RPMI8226 (cell line): ENCODE data around the gene ABTB2.
"Not testable (repeated sequence)": the region's sequence is repeated elsewhere in the genome, so short reads cannot be mapped to it uniquely, and the experiment has no call there.

ENCODE experiments used
- DNase-seq: peaks from one replicate; pipeline ENCODE4 v3.0.0-alpha.2; 2015

The ABTB2 gene

DNA sequence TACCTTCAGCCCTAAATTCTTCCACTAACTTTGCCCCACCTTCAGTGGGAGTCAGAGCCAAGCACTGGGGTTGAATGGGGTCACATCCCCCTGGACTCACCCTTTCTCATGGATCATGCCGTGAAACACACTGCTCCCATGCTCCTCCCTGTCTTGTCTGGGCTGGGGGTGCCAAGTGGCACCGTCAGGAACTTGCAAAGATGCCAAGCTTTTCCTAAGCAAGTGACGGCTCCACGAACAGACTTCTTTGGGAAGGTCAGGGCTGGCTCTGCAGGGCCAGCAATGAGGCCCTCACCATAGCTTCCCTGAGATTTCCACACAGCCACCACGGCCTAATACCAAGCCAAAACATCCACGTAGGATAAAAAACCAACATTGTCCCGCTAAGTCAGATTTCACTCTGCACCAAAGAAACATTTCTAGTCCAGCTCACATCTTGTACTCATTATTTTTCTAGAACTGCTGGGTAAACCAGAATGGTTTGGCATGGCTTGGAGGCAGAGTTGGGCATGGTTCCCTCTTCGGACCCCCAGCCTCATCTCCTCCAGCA, 175.9 kb downstream of the ABTB2 start:
- DNase-seq: no peak

DNA sequence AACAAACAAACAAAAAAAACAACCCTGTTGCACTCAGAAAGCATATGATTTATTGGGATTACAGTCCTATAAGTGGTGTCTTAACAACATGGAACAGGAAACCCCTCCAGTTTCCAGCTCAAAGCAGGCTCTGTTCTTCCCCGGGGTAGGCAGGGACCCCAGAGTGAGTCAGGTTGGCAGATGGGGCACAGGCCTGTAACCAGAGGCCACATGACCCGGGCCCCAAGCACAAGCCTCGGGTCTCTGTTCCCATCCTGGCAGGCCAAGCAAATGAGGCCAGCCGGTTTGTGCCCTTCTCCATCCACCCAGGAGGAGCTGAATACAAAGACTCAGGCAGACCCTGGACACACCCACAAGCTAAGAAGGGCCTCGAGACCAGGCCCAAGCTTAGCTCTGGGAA, 176.6 kb downstream of the ABTB2 start:
- no peak for DNase-seq

DNA sequence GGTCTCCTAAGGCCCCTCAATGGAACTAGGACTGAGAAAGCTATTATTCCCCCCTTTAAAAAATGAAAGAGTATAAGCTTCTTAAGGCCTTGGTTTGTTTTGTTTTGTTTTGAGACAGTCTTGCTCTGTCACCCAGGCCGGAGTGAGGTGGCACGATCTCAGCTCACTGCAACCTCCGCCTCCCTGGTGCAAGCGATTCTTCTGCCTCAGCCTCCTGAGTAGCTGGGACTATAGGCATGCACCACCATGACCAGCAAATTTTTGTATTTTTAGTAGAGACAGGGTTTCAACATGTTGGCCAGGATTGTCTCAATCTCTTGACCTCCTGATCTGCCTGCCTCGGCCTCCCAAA, 177.0 kb downstream of the ABTB2 start:
- DNase-seq: not testable (repeated sequence)

DNA sequence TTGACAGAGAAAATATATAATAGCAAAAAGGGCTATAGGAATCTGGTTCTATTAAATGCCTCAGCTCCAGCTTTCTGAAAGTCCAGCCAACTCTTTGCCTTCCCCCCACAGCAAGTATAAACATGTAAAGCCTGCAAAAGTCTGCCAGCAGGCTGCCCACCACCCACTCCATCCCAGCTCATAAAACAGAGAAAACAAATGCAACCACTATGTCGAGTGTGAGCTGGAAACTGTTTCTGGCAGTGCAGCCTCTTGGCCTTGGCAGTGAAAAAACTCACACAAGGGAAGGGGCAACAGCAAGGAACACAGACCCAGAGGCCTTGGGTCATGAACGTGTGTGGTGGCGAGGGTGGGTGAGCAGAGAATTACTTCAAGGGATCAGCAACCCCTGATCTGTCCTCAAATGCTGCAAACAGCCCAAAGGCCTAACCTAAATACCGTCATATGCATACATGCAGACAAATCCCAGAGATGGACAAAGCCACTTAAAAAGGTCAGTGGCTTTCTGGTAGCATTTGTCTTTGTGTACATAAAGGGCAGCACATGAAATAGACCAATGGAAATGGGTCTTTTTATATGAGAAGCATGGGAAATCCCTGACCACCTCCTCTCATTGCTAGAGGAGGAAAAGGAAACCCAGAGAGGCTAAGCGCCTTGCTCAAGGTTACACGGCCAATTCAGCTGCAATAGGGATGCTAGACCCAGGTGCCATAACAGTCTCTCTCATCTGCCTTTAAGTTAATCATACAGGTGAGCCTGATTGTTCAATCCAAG, 177.6 kb downstream of the ABTB2 start:
- DNase-seq: no peak

DNA sequence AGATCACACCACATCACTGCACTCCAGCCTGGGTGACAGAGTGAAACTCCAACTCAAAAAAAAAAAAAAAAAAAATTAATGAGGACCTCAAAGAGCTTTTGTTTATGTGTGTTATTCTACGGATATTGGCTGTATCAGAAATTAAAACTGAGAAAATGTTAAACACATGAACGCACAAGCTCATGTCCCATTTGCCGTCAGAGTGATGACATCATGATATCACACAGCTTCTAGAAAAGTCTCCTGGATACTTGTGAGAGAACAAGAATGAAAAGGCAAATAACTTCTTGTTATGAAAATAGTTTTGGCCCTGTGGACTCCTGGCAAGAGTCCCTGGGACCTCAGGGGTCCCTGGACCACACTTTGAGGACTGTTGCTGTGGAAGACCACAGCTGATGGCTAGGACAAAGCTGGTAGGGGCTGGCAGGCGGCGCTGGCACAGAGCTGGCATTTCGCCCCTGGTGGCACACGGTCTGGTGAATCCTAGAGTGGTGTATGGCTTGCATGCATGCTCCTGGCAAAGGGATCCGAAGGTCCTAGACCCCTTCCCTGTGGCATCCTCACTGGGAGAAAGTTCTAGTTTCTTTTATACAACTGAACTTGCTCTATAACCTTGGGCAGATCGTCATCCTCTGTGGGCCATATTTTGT, 178.7 kb downstream of the ABTB2 start:
- no peak for DNase-seq

DNA sequence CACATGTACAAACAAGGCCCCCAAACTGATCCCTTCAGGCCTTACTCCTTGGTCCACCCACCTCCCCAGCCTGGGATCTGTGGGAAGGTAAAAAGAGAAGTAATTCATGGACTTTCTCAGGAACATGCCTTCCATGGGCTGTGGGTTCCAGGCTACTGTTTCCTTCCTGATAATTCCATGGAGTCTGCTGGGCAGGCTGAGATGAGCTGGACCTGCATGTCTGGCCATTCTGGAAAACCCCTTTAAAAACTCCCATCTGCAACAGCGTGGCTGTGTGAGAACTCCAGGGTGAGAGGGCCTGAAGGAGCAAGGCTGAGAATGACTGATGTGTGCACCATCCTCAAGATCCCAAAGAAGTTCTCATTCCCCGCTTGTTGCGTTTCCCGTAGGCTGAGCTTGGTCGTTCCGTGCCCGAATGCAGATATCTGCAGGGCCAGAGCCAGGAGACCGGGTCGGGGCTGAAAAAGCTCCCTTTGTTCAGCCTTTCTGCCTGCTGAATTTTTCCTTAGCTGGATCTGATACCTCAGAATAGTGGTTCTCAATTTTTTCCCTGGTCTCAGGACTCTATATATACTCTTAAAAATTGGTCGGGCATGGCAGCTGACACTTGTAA, 179.5 kb downstream of the ABTB2 start:
- no peak for DNase-seq

DNA sequence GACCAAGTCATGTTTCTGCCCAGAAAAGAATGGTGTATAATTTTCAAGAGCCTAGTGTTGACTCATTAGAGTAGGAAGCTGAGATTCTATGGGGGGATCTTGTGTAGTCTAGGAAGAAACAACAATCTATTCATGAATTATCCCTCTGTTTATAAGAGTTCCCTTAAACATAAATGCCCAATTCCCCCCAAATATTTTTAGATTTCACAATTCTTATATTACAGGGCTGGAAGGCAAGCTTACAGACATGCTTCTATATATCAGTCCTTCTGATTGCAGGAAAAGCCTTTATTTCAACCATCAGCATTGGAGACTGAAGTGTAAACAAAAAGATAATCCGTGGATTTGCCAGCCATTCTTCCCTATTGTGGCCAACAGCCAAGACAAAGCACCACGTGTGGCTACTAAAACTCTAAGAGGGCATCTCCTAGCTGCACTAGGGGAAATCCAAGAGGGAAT, 181.0 kb downstream of the ABTB2 start:
- DNase-seq: no peak

DNA sequence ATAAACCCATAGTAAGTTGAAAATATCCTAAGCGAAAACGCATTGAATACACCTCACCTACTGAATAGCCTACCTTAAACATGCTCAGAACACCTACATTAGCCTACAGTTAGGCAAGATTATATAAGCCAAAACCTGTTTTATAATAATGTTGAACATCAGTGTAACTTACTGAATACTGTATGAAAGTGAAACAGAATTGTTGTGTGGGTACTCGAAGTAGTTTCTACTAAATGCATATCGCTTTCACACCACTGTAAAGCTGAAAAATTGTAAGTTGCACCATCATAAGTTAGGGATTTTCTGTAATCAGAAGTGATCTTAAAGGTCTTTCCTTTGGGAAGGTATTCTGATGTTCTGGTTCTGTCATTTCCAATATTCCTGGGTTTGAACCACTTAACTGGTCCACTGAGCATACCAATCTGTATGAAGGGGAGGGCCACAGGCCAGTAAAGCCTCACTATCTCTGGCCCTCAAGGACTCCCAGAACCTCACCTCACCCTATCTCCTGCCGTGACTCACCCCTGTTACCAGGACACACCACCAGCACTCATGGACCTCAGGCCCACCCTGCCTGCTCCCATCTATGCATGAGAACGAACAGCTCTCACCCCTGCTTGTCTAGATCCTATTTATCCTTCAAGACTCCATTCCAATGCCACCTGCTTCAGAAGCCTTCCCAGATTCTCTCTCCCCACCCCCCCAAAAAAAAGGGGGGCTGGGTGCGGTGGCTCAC, 182.4 kb downstream of the ABTB2 start:
- DNase-seq: no peak

DNA sequence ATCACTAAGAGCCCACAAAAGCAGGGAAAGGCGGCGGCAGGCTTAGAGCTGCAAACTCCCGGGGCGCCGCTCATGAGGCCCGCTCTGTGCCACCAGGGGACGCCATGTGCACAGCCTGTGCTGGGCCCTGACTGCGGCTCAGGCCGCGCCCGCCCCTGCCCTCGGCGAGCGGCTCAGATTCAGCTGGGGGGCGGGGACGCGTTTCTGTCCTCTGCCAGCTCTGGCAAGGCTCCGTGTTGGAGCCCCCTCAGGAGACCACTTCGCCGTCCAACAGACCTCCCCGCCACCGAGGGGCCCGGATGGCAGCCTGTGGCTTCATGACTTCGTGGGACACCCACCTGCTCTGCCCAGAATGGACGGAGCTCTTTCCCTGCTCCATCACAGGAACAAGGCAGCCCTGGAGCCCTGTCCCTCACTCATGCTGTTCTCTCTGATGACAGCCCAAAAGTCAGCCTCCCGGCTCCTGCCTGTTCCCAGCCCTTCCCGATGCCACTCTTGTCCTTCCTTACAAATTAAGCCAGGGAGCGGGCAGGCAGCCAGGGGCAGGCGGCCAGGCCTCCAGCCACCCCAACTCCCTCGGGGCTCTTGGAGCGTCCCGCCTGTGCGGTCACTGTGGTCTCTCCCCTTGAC, 183.3 kb downstream of the ABTB2 start:
- peak; percentile 71 for DNase-seq

DNA sequence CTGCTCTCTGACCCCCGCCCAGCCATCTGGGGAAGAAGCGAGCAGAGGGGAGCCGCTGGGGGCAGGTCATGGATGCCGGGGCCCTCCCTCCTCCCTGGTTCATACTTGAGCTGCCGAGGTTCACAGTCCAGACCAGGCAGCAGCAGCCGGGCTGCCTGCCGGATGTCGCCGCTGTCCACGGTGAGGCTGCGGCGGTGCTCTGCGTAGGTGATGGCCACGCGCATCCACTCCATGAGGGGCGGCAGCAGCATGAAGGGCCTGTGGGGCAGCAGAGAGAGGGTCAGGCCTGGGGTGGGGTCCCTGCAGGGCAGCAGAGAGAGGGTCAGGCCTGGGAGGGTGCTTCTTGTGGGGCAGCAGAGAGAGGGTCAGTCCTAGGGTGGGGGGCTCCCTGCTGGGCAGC, 184.8 kb downstream of the ABTB2 start:
- no peak for DNase-seq

DNA sequence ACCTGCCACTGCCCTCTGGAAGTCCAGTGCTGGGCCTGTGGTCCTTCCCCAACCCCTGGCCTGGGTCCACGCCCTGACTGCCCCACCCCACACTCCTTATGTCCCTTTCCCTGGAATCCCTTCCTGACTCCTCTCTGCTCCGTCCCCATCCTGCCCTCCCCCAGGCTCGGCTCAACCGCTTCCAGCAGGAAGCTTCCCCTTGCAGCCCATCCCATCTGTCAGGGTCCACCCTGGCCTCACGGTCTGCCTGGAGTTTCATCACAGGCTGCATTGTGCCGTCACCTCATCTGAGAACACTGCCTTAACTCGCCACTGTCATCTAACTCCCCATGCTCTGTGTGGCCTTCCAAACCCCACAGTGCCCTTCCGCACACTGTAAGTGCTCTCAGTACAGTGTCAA, 188.1 kb downstream of the ABTB2 start:
- DNase-seq: no peak

DNA sequence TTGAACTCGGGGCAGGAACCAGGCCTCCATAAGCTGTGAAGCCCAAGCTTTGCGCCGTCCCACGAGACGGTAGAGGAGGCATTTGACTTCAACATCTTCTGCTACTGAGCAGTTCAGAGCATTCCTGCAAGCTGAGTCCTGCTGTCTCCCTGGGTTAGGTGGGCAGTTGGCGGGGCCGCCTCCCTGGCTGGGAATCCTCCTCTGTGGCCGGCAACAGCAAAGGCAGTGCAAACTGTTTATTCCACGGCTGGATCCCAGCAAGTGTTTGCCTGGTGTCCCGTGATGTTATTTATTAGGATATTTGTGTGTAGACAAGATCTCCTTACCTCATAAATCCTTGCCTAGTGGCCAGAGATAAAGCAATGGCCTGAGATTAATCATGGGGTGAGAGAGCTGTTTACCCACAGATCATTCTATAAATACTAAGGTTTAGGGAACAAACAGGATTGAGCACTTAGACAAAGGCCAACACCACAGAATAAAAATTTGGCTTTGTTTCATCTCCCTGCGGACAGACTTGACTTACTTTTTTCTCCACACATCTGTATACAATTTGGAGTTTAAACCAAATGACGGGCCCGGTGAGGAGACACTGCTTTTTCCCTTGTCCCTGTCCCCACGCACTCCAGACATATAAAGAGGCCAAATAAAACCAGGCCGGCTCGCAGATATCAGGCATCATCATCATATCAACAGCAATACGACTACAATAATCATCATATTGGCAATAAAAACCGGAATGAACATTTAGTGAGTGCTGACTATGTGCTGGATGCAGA, 189.0 kb downstream of the ABTB2 start:
- DNase-seq: no peak

DNA sequence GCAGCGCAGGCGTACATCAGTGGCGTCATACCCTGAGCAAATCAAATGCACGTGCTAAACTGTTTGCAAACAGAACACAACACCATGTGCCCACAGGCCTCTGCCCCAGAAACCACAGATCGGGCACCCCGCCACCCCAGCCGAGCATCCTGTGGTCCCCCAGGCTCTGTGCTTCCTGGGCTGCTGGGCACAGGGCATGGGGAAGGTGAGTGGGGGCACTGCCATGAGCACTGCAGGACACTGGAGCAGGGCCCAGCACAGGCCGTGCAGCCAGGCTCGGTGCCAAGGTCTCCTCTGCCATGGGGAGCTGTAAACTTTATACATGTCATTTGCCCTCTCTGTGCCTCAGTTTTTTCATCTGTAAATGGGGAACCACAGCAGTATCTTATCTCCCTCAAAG, 189.8 kb downstream of the ABTB2 start:
- no peak for DNase-seq

DNA sequence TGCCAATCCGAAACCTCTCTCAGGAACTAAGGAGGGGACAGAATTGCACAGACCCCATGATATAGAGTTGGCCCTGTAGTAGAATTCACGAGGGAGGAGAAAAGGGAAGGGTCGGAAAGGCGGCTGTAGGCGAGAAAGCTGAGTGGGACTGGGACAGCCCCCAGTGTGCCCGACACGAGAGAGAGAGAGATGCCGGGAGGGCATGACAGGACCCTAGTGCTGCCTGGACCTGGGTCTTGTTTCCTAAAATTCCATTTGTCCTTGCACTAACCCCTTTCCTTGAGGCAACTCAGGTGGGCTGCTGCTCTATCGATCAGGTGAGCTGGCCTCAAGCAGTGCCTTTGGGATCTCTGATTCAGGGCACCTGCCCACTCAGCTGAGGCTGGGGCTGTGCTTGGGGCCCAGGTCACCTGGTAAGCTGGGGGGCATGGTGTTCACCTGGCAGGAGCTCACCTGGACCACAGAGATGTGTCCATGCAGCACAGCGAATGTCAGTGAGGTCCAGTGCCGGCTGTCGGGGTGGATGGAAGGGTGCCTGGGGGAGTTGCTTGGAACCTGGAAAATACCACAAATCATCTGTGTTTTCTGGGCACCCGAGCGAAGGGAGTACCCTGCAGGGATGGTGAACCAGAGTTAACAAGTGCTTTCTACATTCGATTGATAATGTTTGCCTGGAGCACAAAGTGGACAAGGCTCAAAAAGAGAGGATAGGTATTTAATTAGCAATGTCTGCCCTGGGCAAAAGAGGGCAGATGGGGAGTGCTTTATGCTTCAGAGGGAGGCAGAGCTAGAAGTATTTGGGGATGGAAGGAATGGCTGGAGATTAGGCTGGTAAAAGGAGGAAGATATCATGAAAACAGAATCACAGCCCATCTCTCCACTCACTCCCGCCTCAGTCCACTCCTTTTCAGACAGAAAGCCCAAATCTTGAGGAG, 190.7 kb downstream of the ABTB2 start:
- DNase-seq: no peak

DNA sequence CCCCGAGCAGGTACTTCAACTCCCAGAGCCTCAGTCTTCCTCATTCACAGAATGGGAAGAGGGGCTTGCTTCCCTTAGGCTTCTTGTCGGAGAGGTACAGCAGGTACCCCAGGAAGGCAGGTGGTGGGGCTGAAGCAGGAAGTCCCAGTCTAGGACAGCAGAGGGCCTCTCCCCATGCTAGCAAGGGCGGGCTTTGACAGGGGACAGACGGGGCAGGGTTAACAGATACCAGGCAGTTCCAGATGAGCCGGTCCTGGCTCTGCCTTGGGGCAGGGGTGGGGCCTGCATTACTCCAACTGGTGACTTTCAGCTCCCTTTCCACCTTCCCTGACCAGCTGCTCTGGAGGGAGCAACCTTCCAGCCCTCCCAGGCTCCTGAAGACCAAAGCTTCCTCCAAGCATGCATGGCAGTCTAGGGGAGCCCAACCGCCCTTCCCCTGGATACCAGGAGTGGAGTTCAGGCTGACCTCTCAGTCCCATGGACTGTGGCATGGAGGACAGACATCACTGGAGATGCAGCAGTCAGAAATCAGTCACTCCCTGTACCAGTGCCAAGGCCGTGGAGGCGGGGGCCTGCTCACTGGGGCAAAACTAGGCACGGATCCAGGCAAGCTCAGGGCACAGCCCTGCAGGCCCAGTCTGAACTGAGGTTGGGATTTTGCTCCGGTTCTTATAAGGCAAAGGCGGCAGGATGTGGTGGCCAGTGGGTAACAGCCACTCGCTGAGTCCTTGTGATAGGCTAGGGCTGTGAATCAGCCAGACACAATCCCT, 191.8 kb downstream of the ABTB2 start:
- DNase-seq: no peak

DNA sequence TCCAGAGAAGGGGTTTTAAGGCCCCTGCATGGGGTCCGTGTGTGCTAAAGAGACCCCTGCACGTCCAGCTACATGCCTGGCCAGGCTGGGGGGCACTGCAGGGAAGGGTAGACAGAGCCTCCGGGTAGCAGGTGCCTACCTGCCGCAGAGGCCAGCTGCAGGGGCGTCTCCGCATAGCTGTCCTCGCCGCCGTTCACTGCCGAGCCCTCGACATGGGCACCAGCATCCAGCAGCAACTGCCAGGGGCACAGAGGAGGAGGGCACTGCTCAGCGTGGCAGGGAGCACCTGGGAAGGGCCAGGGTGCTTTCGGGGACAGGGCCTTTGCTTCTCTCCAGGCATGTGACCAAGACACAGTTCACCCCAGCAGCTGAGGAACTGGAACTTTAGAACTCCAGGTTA, 192.7 kb downstream of the ABTB2 start:
- DNase-seq: no peak

DNA sequence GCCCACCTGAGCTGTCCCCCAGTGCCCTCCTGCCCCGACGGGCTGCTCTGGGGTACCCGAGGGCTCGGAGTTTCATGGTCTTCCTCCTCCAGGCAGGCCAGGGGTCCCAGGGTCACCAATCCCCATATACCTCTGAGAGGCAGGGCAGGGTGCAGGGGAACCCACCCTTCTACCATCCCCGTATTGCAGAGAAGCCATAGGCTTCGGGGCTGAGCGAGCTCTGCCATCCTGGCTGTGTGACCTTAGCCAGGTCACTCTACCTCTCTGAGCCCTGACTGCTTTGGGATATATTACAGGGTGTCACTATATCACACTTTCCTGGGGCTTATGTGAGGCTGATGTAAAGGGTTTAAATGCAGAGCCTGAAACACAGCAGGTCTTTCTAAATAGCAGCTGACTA, 195.0 kb downstream of the ABTB2 start:
- DNase-seq: no peak

DNA sequence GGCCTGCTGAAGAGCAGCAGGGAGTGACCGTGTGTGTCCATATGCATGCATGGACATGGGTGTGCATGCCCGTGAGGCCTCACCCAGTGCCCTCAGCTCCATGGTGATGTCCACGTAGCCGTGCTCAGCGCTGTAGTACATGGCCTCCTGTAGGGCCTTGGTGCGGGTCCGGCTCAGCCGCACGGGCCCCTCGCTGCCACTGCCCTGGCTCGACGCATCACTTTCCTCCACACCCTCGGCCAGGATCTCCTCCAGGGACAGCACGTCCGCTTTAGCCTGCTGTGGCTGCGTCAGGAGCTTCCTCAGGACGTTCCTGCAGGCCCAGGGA, 195.4 kb downstream of the ABTB2 start:
- DNase-seq: no peak

DNA sequence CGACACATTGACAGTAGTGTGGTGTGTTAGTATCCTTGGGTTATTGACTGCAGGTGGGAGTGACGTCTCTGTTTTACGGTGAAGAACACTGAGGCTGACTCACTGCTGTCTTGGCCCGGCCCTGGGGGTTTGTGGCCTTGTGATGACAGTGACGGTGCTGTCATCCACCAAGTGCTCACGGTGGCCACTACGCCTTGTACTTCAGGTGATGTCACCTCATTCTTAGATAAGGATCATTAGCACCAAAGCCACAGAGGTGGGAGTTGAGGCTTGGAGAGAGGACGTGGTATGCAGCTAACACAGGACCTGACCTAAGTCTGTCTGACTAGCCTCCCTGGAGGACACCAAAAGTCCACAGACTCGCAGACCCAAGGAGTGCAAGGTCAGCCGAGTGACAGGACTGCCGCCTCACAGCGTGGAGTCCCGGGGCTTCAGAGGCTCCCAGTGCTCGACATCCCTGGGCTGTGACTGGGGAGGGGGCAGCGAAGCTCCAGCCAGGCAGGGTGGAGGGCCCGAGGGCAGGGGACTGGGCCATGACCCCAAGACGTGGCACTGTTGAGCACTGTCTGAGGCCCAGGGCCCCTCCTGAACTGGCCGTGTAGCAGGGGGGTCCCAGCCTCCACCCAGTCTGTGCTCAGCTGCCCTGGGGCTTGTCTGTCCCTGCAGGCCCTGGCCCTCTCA, 195.9 kb downstream of the ABTB2 start:
- no peak for DNase-seq

DNA sequence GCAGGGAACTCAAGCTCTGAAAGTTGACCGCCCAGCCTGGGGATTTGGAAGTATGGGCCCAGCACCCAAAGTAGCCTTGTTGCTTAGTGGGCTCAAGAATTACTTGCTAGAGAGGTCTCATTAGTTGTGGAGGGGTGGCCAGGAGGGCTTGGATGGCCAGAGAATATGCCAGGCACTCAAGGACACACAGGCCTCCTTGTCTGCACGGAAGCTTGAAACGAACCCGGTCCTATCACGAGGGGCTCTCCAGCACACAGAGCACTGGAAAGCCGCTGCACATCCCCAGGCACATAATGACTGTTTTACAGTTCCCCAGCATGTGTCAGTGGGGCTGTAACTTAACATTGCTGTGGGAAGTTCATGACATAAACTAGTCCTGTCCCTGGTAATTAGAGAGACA, 196.4 kb downstream of the ABTB2 start:
- DNase-seq: no peak
